HL-60/S4 treated with phorbol 12-myristate 13-acetate at 8.2 ng/mL for 4 days and 3 days (cell line): ENCODE results near the gene GNG7.
"Not testable (repeated sequence)": the region's sequence is repeated elsewhere in the genome, so short reads cannot be mapped to it uniquely, and the experiment has no call there.

Source experiments
- in situ Hi-C: fragments of 300-500 bp; cut with MboI; formaldehyde crosslinking; loops from 2 replicates; pipeline ENCODE4 v1.15.0; 2022; ENCODE audit warnings: low sequenced_read_pairs

Gene GNG7

DNA sequence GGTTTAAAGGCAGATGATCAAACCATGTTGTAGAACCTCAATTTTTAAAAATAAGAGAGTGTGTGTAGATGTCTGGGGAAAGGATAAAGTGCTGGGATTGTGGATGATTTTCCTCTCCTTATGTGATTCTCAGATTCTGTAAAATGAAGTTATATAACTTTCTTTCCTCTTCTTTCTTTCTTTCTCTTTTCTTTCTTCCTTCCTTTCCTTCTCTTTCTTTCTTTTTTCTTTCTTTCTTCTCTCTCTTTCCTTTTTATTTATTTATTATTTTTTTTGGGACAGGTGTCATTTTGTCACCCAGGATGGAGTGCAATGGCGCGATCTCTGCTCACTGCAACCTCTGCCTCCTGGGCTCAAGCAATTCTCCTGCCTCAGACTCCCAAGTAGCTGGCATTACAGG, 144.0 kb downstream of the GNG7 start:
- in situ Hi-C loops, result no loop called here

DNA sequence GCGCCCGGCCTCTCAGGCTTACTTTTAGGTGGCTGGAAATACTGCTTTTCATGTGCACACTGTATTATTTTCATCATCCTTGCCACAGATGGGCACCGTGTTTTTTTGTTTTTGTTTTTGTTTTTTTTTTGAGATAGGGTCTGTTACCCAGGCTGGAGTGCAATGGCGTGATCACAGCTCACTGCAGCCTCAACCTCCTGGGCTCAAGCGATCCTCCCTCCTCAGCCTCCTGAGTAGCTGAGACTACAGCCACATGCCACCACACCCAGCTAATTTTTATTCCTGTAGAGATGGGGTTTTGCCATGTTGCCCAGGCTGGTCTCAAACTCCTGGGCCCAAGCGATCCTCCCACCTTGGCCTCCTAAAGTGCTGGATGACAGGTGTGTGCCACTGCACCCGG, 144.4 kb downstream of the GNG7 start:
- in situ Hi-C loops, result not testable (repeated sequence)

DNA sequence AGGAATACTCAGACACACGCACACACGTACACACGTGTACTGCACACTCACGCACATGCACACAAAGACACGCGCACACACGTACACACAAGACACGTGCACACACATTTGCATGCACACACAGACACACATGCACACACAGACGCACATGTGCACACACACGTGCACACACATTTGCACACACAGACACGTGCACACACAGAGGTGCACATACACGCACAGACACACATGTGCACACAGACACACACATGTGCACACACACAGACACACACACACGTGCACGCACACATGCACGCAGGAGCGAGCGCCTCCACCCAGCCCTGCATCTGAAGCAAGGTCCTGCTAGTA, 145.4 kb downstream of the GNG7 start:
- in situ Hi-C loops, result no loop called here

DNA sequence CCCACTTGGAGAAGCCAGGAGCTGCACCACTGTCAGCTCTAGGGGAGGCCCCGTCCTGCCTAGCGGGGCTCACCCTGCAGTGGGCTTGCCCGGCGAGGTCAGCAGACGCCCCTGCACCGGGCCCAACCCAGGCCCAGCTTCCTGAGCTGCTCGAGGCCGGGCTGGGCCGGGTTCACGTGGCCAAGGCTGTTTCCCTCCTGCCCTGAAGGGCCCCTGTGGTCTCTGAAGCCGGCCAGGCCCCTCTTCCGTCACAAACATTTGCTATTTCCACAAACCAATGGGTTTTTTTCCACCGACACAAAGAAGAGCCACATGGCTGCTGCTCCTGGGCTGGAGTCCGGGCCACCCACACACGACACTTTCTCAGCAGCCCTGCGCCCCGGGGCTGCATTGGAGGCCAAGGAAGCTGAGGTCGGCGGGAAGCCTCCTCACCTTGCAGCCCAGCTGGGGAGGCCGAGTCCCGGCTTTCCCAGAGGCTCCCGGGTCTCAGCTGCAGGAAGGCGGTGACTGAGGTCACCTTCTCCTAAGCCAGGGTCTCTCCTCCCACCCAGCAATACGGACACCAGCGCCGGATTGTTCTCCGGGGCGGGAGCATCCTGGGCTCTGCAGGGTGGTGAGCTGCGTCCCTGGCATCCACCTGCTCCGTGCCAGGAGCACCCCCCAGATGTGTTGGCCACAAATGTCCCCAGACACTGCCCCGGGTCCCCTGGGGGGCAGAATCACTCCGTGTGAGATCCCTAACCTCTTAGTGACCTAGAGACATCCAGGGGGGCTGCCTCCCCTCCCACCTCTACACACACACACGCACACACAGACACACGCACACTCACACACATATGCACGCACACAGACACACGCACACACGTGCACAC, 146.0 kb downstream of the GNG7 start:
- in situ Hi-C loops, result no loop called here

DNA sequence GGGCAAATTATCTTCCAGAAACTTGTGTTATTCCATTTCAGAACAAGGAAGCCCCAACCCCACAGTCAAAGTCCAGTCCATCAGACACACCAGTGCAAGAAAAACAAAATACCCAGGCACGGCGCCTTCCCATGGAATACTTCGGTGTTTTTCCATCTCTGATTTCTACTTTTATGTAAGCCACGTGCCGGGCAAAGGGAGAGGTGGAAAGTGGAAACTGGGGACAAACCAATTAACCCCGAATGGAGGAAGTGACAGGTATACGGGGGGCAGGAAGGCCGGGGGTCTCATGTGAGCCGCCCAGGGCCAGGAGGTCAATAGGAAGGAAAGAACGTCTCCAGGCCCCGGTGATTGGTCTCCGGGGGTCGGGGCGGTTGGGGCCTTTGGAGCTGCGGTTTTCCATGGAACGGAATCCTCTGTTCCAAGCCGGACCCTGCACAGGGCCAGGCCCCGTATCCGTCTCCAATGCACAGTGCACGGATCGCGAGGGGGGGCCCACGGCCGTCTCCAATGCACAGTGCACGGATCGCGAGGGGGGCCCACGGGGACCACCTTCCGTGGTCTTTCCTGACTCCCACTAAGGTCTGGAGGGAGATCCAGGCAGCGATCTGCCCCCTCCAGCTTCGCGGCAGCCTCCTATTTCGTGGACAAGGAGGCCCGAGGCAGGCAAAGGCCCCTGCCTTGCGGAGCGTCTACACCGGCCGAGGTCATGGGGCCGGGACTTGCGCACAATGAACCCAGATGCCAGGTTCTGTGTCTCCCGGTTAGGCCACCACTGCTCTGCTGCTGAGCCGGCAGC, 146.9 kb downstream of the GNG7 start:
- in situ Hi-C loops, result no loop called here

DNA sequence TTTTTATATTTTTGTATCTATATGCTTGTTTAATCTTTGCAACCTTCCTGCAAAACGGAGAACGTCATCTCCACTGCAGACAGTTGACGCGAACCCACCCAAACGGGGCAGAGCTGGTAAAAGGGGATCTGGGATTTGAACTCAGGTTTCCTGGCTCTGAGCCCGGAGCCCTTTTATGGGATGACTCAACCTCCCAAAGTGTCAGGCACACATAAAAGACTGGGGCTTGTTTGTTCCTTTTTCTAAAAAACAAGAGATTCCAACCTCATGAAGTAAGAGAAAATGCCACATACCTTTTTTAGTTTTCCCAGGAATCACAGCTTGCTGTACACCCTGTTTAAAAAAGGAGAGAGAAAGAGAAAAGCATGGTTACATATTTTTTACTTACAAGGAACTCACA, 147.6 kb downstream of the GNG7 start:
- in situ Hi-C loops, result no loop called here

DNA sequence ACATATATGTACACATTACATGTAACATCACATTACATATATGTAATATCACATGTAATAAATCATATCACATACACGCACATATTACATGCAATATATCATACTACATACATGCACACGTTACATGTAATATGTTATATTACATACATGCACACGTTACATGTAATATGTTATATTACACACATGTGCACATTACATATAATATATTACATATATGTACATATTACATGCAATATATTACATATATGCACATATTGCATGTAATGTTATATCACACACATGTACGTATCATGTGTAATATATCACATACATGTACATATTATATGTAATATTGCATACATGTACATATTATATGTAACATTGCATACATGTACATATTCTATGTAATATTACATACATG, 149.0 kb downstream of the GNG7 start:
- in situ Hi-C loops, result no loop called here

DNA sequence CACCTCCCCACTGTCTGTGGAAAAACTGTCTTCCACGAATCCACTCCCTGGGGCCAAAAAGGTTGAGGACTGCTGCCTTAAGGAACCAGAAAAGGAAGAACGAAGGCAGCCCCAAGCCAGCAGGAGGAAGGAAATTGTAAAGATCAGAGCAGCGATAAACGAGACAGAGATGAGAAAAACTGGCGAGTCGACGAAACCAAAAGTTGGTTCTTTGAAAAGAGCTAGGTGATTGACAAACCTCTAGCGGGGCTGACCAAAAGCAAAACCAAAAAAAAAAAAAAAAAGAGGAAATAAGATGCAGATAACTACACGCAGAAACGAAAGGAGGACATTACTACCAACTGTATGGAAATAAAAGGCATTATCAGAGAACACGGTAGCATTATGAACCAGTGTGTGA, 149.6 kb downstream of the GNG7 start:
- in situ Hi-C loops, result no loop called here

DNA sequence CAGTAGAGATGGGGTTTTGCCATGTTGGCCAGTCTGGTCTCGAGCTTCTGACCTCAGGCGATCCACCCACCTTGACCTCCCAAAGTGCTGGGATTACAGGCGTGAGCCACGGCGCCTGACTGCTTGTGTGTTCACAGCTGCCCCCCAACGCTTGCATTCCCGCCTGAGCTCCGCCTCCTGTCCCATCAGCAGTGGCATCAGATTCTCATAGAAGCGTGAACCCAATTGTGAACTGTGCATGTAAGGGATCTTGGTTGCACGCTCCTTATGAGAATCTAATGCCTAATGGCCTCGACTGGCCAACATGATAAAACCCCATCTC, 150.7 kb downstream of the GNG7 start:
- in situ Hi-C loops, result no loop called here

DNA sequence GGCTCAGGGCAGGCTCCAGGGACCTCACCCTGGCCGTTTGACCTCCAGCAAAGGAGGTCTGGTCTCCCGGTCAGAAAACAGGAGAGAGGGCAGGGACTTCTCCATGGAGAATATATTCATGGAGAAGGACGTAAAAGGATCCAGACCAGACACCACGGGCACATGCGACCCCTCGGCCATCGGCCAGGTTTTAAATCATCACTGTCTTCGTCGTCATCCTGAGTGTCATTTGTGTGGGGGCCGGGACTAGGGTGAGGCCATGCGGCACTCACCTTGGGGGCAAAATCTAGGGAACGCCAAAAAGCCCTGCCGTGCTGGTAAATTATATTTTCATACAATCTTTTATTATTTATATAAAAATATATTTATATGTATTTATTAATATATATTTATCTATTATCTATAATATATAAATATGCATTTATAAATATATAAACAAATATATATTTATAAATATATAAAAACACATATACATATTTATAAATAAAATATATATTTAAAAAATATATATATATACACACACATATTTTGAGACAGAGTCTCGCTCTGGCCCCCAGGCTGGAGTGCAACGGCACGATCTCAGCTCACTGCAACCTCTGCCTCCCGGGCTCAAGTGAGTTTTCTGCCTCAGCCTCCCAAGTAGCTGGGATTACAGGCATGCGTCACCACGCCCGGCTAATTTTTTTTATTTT, 151.2 kb downstream of the GNG7 start:
- in situ Hi-C loops, result no loop called here

DNA sequence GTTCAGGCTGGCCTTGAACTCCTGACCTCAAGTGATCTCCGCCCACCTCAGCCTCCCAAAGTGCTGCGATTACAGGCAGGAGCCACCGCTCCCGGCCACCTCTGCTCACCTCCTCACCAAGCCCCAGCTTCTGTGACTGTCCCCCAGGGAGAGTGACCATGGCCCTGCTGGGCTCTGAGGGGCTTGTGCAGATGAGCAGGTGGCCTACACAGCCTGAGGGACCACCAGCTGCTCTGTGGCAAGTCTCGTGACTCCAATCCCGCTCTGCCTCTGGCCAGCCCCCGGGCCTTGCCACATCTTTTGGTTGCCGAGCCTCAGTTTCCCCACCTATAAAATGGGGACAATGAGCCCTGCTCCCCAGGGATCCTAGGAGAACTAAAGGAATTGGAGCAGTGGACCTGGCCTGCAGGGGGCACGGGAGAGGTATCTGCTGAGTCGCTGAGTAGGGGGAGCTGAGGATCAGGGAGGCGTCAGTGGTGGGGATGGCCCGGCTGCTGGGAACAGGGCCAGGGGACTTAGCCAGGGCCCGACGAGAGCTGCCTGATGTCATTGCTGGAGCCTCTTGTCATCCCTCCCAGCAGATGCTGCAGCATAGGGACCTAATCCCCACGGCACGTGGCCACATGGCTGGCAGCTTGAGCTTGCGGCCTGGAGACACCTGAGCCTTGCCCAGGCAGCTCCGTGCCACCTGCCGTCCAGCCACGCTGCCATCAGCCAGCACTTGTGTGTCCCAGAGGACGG, 151.9 kb downstream of the GNG7 start:
- in situ Hi-C loops, result no loop called here

DNA sequence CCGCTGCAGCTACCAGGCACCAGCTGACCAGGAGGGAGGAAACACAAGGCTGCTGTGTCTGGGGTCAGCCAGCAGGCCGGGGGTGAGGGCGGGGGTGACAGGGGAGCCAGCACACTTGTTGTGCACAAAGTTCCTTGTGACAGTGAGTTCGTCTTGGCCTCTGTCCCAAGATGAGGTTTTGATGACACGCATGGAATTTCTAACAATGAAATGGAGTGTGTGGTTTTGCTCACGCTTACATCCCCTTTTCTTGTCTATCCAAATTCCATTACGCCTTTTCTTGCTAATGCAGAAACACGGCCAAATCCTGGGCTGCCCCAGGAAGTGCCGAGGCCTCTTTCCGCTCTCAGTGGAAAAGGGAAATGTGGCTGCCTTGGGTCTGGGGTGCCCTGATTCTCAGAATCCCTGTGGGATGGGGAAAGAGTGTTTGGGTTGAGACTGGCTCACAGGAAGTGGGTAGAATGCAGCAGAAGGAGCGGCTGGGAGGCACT, 152.7 kb downstream of the GNG7 start:
- in situ Hi-C loops, result no loop called here

DNA sequence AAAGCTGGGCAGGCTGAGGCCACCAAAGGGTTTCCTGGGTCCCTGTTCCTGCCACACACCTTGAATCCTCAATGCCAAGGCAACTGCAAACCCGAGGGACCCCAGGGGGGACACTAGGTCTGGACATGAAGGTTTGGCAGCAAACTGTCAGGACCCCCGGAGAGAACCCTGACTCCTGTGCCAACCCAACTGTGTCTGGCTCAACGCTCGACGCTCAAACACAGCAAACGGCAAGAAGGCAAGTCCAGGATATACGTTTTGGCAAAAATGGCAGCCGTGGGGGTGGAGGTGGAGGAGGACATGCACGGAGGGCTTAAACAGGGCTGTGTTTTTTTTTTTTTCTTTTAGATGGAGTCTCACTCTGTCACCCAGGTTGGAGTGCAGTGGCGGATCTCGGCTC, 153.5 kb downstream of the GNG7 start:
- in situ Hi-C loops, result no loop called here

DNA sequence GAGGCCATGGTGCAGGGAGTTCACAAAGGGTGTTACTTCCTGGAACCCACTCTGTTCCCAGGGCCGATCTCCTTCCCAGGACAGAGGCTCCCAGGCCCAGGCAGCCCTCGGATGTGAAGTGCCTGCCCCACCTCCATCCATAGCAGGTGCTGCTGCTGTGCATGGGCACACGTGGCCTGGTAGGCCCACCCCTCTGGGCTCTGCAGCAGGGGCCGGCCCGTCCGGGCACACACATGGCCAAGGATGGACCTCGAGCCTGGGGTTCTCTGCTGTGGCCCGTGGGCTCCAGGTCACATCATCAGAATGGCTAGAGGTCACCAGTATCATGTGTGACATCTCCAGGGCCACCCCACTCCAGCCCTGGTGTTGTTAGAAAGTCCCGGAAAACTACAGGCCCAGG, 154.8 kb downstream of the GNG7 start:
- in situ Hi-C loops, result no loop called here

DNA sequence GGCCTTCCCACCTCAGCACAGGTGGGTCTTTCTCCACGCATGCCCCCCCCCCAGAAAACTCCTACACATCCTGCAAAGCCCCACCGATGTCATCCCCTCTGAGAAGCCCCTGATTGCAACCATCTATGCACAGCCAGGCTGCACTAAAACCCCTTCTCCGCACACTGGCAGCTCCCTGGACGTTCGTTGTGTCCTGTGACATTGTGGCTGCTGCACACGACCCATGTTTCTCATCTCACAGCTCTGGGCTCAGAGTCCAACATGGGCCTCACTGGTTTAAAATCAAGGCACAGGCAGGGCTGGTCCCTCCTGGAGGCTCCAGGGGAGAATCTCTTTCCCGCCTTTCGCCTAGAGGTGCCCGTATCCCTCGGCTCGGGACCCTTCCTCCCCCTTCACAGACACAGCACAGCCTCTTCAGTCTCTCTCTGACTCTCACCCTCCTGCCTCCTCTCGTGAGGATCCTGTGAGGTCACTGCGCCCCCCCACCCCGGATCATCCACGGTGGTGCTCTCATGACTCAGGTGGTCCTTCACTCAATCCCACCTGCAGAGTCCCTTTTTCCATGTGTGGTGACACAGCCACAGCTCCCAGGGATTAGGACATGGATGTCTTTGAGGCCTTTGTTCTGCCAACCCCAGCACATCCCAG, 155.3 kb downstream of the GNG7 start:
- in situ Hi-C loops, result no loop called here

DNA sequence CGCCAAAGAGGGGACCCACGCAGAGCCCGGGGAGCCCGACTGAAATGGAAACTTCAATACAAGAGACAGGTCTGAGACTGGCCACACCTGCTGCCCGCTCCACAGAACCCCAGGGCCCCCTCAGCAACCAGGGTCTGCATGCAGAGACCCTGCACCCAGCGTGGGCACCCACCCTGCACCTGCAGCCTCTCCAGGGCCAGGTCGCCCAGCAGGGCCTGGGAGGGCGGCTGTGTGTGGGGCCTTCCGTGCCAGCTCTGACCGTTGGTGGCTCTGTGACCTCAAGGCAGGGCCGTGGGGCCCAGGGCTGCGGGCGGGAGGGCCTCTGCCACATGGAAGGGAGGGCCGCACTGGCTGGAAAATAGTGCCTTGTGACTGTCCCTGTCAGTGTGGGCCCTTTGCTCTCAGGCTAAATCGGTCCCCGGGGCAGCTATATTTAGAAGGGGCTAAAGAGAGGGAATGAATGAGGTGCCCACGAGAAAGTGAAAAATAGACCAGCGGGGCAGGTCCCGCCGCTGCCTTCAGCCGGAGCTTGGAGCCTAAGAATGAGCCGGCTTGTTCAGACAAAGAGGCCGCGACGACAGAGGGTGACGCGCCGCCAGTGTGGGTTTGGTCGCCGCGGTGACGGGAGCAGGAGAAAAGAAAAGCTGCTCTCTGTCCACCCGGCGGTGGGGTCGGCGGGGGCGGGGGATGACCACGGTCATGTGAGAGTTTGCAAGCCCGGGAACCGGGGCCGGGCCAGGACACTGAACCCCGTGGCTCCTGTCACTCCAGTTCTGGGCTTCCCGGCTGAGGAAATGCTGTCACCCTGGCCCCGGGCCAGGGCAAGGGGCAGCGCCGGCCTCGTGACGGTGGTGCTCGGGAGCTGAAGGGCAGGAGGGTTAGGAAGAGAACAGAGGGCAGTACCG, 156.1 kb downstream of the GNG7 start:
- in situ Hi-C loops, result no loop called here

DNA sequence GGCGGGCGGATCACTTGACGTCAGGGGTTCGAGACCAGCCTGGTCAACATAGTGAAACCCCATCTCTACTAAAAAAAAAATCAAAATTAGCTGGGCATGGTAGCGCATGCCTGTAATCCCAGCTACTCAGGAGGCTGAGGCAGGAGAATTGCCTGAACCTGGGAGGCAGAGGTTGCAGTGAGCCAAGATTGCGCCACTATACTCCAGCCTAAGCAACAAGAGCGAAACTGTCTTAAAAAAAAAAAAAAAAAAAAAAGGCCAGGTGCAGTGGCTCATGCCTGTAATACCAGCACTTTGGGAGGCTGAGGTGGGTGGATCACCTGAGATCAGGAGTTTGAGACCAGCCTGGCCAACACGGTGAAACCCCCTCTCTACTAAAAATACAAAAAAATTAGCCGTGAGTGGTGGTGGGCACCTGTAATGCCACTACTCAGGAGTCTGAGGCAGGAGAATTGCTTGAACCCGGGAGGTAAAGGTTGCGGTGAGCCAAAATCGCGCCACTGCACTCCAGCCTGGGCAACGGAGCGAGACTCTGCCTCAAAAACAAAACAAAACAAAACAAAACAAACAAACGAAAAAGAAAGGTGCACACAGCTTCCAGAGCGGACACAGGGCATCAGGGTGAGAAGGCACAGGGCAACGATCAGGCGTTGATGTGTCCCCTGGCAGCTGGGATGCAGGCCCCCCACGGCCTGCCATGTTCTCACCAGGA, 156.9 kb downstream of the GNG7 start:
- in situ Hi-C loops, result not testable (repeated sequence)

DNA sequence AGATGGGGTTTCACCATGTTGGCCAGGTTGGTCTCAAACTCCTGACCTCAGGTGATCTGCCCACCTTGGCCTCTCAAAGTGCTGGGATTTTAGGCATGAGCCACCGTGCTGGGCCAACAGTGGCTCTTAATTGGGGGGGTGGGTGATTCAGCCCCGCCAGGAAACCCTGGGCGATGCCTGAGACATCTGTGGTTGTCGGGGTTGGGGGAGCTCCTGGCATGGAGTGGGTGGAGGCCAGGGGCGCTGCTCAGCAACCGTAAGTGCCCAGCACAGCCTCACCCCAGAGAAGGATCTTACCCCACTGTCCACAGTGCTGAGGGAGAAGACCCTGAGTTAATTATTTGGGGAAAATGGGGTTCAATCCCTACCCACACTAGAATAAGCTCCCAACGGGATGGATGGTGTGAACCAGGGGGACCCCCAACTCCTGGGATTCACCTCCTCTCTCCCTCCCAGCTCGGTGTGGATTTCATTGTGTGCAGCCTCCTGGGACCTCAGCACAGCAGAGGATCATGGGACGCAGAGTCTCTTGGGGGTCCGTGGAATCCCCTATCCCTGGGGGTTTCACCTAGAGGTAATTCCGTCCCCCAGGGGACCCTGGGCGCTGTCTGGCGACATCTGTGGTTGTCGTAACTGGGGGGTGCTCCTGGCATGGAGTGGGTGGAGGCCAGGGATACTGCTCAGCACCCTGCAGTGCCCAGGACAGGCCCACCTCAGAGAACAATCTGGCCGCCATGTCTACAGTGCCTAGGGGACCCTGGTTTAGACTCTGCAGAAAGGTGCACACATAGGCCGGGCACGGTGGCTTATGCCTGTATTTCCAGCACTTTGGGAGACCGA, 157.7 kb downstream of the GNG7 start:
- in situ Hi-C loops, result no loop called here
